ENCODE measurements around the gene LRIG3.

Gene LRIG3

DNA sequence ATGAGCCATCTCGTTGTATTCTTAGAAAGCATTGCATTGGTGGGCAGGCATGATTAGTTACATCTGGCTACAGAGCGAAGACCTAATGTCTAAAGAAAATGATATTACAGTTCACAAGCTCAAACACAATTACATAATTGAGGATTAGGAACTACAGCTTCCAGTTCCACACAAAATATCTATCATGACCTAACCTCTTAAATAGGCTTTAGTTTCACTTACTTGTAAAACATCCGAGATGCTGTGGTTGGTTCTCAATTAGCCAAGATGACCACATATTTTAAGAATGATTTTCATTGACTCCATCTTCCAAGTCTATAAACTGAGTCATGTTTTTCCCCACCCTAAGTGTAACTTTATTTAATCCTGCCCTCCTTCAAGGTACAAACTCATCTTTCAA is 69.5 kb downstream of the LRIG3 start:
- no peak for DNase-seq

- no peak for DNase-seq
These were observed 72.3 kb downstream of the LRIG3 start for GRCh38 chr12:58847901-58848600.

DNA sequence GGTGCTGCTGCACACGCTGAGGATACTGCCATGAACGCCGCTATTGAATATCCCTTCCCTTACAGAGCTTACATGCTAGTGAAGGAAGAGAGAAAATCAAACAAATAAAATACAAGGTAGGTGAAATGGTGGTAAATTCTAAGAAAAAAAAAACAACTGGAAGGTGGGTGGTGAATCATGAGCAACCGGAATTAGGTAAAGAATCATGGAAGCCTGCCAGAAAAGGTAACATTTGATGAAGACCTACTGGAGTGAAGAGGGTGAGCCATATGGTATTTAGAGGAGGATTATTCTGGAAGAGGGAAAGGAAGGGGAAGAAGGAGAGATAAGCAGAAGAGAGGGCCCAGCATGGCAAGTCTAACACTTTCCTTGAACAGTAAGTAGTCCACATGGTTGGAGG is 76.1 kb downstream of the LRIG3 start:
- DNase-seq: no peak

DNA sequence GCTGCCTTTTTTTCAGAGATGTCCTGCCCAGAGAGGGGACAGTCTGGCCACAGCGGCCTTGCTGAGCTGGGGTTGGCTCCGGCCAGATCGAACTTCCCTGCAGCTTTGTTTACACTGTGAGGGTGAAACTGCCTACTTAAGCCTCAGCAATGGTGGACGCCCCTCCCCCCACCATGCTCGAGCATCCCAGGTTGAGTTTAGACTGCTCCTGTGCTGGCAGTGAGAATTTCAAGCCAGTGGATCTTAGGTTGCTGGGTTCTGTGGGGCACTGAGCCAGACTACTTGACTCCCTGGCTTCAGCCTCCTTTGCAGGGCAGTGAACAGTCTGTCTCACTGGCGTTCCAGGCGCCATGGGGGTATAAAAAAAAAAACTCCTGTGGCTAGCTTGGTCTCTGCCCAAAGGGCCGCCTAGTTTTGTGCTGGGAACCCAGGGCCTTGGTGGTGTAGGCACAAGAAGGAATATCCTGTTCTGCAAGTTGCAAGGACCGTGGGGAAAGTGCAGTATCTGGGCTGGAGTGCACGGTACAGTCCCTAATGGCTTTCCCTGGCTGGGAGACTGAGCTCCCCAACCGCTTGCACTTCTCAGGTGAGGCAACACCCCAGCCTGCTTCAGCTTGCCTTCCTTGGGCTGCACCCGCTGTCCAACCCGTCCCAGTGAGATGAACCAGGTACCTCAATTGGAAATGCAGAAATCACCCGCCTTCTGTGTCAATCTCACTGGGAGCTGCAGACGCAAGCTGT is 79.1 kb downstream of the LRIG3 start:
- no peak for DNase-seq

- DNase-seq: no peak
These were observed 86.5 kb downstream of the LRIG3 start for GRCh38 chr12:58833853-58834252.

GRCh38 chr12:58832920-58833319 is 87.4 kb downstream of the LRIG3 start:
- DNase-seq: no peak

All from suppressor macrophage treated with lipopolysaccharide for 1 hour (primary cell).